Keratinocyte (primary cell): ENCODE measurements around the gene ADAM33. TPM values are rescaled to one million over a fixed set of nuclear protein-coding genes. Genes with fewer than 3 reads are reported as not detected.

Experiments
- DNase-seq: peaks from one replicate; pipeline ENCODE4 v3.0.0-alpha.2; 2011; ENCODE audit warnings: low read depth, missing footprints, low spot score
- FAIRE-seq: peaks from 2 replicates; lab custom pipeline; 2011; peaks lifted over from hg19 to GRCh38; lab: Jason Lieb, UNC
- H2AFZ ChIP-seq: 2 replicates; pipeline ENCODE4 v1.6.0; 2012; ENCODE audit warnings: low read length, control low read depth, inconsistent platforms; ENCODE audit not compliant: control insufficient read depth
- H3K27ac ChIP-seq: 2 replicates; pipeline ENCODE4 v1.5.1; 2011; ENCODE audit warnings: low read length; ENCODE audit not compliant: control insufficient read depth, insufficient read depth
- H3K27me3 ChIP-seq: 3 replicates; pipeline ENCODE4 v1.6.0; 2011; ENCODE audit warnings: low read length; ENCODE audit not compliant: control insufficient read depth, insufficient read depth; ENCODE audit errors: extremely low read depth
- H3K36me3 ChIP-seq, 2 experiments: 2 replicates in 1 of 2; 3 replicates in 1 of 2; pipeline ENCODE4 v1.5.1; 2011; ENCODE audit warnings: low read length in 2 of 2, mild to moderate bottlenecking in 1 of 2; ENCODE audit not compliant: control insufficient read depth in 2 of 2, insufficient read depth in 2 of 2; ENCODE audit errors: extremely low read depth in 1 of 2
- H3K4me1 ChIP-seq: 3 replicates; pipeline ENCODE4 v1.5.1; 2011; ENCODE audit warnings: low read length; ENCODE audit not compliant: control insufficient read depth, insufficient read depth; ENCODE audit errors: extremely low read depth
- H3K4me2 ChIP-seq: 3 replicates; pipeline ENCODE4 v1.6.0; 2011; ENCODE audit warnings: low read depth, low read length; ENCODE audit not compliant: control insufficient read depth, insufficient read depth; ENCODE audit errors: extremely low read depth
- H3K4me3 ChIP-seq, 3 experiments: fragments of 200-600 bp in 1 of 3; sonication (generic) in 1 of 3; 2 replicates in 2 of 3; 3 replicates in 1 of 3; pipeline ENCODE4 v1.5.1; 2011 to 2016; ENCODE audit warnings: low read length in 3 of 3, mild to moderate bottlenecking in 3 of 3, control low read depth in 2 of 3, inconsistent platforms in 1 of 3, low read depth in 1 of 3, mixed read lengths in 1 of 3, mixed run types in 1 of 3, moderate library complexity in 1 of 3; ENCODE audit not compliant: control insufficient read depth in 2 of 3, insufficient read depth in 2 of 3; ENCODE audit errors: extremely low read depth in 1 of 3
- H3K79me2 ChIP-seq: 2 replicates; pipeline ENCODE4 v1.6.0; 2012; ENCODE audit warnings: low read length; ENCODE audit not compliant: control insufficient read depth, insufficient read depth
- H3K9ac ChIP-seq: 3 replicates; pipeline ENCODE4 v1.6.0; 2011; ENCODE audit warnings: low read length; ENCODE audit not compliant: control insufficient read depth, insufficient read depth; ENCODE audit errors: extremely low read depth
- H3K9me1 ChIP-seq: 3 replicates; pipeline ENCODE4 v1.6.0; 2011; ENCODE audit warnings: low read length; ENCODE audit not compliant: control insufficient read depth, insufficient read depth; ENCODE audit errors: extremely low read depth
- H3K9me3 ChIP-seq: 2 replicates; pipeline ENCODE4 v1.5.1; 2012; ENCODE audit warnings: low read depth, low read length; ENCODE audit not compliant: control insufficient read depth
- H4K20me1 ChIP-seq: 3 replicates; pipeline ENCODE4 v1.6.0; 2011; ENCODE audit warnings: low read length; ENCODE audit not compliant: control insufficient read depth, insufficient read depth; ENCODE audit errors: extremely low read depth
- CTCF ChIP-seq, 3 experiments: IDR thresholded peaks in 1 of 3; conservative IDR thresholded peaks in 1 of 3; optimal IDR thresholded peaks in 1 of 3; 2 replicates in 2 of 3; 3 replicates in 1 of 3; pipeline versions ENCODE3 to v1.5.1; 2011; ENCODE audit warnings: low read length in 3 of 3, mild to moderate bottlenecking in 3 of 3, moderate library complexity in 2 of 3, control low read depth in 1 of 3, inconsistent platforms in 1 of 3; ENCODE audit not compliant: insufficient read depth in 2 of 3; ENCODE audit errors: extremely low read depth in 1 of 3
- EZH2 ChIP-seq: IDR thresholded peaks from one replicate; pipeline ENCODE4 v1.6.1; 2012; ENCODE audit warnings: inconsistent platforms, mild to moderate bottlenecking, low read length, moderate library complexity
- dilution Hi-C: fragments of 300-500 bp; cut with MboI; formaldehyde crosslinking; loops from one replicate; pipeline ENCODE4 v1.7.0; 2020; ENCODE audit warnings: low sequenced_read_pairs; ENCODE audit not compliant: extremely low pct_ligation_motif_present
- polyA plus RNA-seq, 5 experiments: library from polyadenylated mRNA; depleted of rRNA in 3 of 5; stranded (reverse) in 3 of 5; stranded (forward) in 1 of 5; unstranded in 1 of 5; fragments of >200 nt; gene quantifications; 1 replicate in 1 of 5; 2 replicates in 3 of 5; 3 replicates in 1 of 5; pipeline versions ENCODE4 v1.2.1 to v1.2.3, GENCODE V29; 2011 to 2012; ENCODE audit warnings: missing spikeins in 2 of 5, low read depth in 1 of 5, low replicate concordance in 1 of 5

The ADAM33 gene
- polyA plus RNA-seq, 1 donor (not counting 4 experiments of a cell fraction or from before 2014, with no cell fraction given): not detected

GRCh38 chr20:3705970-3706739, 24.3 kb upstream of the ADAM33 start:
- Histone ChIP-seq H3K4me1 (no peaks in the 10 kb centered on the region), H3K4me3 (no peak overlapping the region), H3K27ac (no peak overlapping the region), H3K9me3 (no peaks in the 10 kb centered on the region), H3K9ac (no peak overlapping the region), H3K9me1 (no peaks in the 10 kb centered on the region), H3K27me3 (peaks cover 4% of the 10 kb centered on the region), H3K79me2 (no peaks in the 10 kb centered on the region), H4K20me1 (no peaks in the 10 kb centered on the region), H2AFZ (no peak overlapping the region), H3K4me2 (no peak overlapping the region), H3K36me3 (no peaks in the 10 kb centered on the region)
- dilution Hi-C loops: no loop called here
- DNase-seq (no peak), FAIRE-seq (no peak)
- TF ChIP-seq CTCF (optimal IDR thresholded peaks at IDR 0.05 in 1 of 3, IDR thresholded peaks at IDR 0.05 in 1 of 3, conservative IDR thresholded peaks at IDR 0.05 in 1 of 3; ENCODE audit: extremely low read depth in 1 of 3, insufficient read depth in 2 of 3, low read length in 3 of 3): no peak
- TF ChIP-seq EZH2: no peak

- Histone ChIP-seq H3K27me3 (peaks cover 4% of the 10 kb centered on the region), H4K20me1 (no peaks in the 10 kb centered on the region), H3K9ac (no peak overlapping the region), H3K27ac (no peak overlapping the region), H3K36me3 (no peaks in the 10 kb centered on the region), H3K9me3 (no peaks in the 10 kb centered on the region), H3K4me2 (no peak overlapping the region), H2AFZ (no peak overlapping the region), H3K9me1 (no peaks in the 10 kb centered on the region), H3K79me2 (no peaks in the 10 kb centered on the region), H3K4me3 (no peak overlapping the region), H3K4me1 (no peaks in the 10 kb centered on the region)
- TF ChIP-seq CTCF (optimal IDR thresholded peaks at IDR 0.05 in 1 of 3, IDR thresholded peaks at IDR 0.05 in 1 of 3, conservative IDR thresholded peaks at IDR 0.05 in 1 of 3; ENCODE audit: extremely low read depth in 1 of 3, insufficient read depth in 2 of 3, low read length in 3 of 3) (no peak), EZH2 (no peak)
- DNase-seq: no peak
- no peak for FAIRE-seq
- dilution Hi-C loops: no loop called here
These were observed 23.7 kb upstream of the ADAM33 start for GRCh38 chr20:3705491-3705969.
